NCI-H345 treated with DMSO at 0.1 percent for 48 hours (cell line): ENCODE data around the gene TDG.

Source experiments
- DNase-seq: peaks from one replicate; lab custom pipeline; 2025; ENCODE audit not compliant: unreplicated experiment; lab: John Stamatoyannopoulos, UW

TDG gene

GRCh38 chr12:103965590-103966504, at the start of gene TDG:
TDG (plus strand) TSS chr12:103965872; CDS start chr12:103966038, 166 bp downstream.
- peak; percentile 96 for DNase-seq

- DNase-seq = no peak
Observed at GRCh38 chr12:103917873-103918272, 47.8 kb upstream of the TDG start.

GRCh38 chr12:103924761-103925641, 40.7 kb upstream of the TDG start:
- DNase-seq = peak; percentile 7

- DNase-seq = no peak
Observed at GRCh38 chr12:103928682-103929045, 37.0 kb upstream of the TDG start.

GRCh38 chr12:103929046-103929783, 36.5 kb upstream of the TDG start:
- DNase-seq = peak; percentile 96

GRCh38 chr12:103929784-103930033, 36.0 kb upstream of the TDG start:
- DNase-seq = no peak

GRCh38 chr12:103930034-103930786, 35.5 kb upstream of the TDG start, which contains the start of gene HSP90B1:
HSP90B1 (plus strand) TSS chr12:103930410; CDS start chr12:103930516, 106 bp downstream.
- peak; percentile 99 for DNase-seq

GRCh38 chr12:103930787-103931735, 34.6 kb upstream of the TDG start:
- DNase-seq = no peak

GRCh38 chr12:103933237-103933636, 32.4 kb upstream of the TDG start:
- no peak for DNase-seq

- no peak for DNase-seq
Observed at GRCh38 chr12:103936679-103937078, 29.0 kb upstream of the TDG start.

GRCh38 chr12:103944964-103945363, 20.7 kb upstream of the TDG start:
- no peak for DNase-seq

- DNase-seq = no peak
Observed at GRCh38 chr12:103947871-103948555, 17.7 kb upstream of the TDG start.

GRCh38 chr12:103948746-103949406, 16.8 kb upstream of the TDG start:
- DNase-seq = no peak

GRCh38 chr12:103952497-103952896, 13.2 kb upstream of the TDG start:
- DNase-seq = no peak

- DNase-seq = no peak
Observed at GRCh38 chr12:103955811-103956508, 9.7 kb upstream of the TDG start.

- DNase-seq = no peak
Observed at GRCh38 chr12:103956509-103957027, 9.1 kb upstream of the TDG start.

- no peak for DNase-seq
Observed at GRCh38 chr12:103957865-103958388, 7.7 kb upstream of the TDG start.
